ENCODE data around the gene ABCA5.

ABCA5 gene

DNA sequence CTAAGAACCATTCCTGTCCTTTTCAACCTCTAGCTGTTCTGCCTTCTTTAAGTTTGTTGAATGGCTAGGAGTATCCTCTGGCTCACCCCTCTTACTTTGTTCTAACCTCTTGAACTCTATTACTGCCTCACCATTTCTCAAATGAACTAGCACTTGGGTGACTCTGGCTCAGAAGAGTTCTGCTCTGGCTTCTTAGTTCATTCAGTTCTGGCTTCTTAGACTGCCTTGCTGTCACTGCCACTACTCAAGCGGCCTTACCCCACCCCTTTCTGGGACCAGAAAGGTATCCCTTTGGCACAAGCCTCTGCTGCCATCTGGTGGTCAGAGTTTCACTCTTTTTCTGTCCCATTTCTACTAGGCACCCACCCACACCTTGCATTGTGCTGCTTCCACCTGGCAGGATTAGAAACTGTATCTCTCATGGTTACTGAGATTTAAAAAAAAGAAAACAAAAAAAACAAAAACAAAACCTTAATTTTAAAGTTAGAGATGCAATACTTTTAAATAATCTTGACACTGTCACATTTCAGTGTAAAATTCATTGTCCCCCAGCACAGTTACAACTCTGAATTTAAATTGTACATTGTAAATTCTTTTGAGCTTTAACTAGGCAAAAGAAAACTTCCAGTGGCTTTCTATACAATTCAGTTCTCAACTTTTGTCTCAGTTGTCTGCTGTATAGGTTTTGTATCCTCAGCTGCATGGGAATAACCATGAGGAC, 91.4 kb downstream of the ABCA5 start:
- DNase-seq (ENCODE audit: low spot score), result peak; percentile 29
- TF ChIP-seq CTCF (IDR thresholded peaks at IDR 0.05; ENCODE audit: extremely low read depth, insufficient read depth, missing control alignments), result peak; percentile 64
- in situ Hi-C loops (cut with MboI; ENCODE audit: low pct_unique_long_range_greater_than_20kb, low sequenced_read_pairs, unreplicated experiment), result loop anchor here (5.0 to 25.0 kb wide), 3 partner anchors 323 to 698 kb away; no protein-coding TSS in a partner anchor

- no peak for TF ChIP-seq CTCF (IDR thresholded peaks at IDR 0.05; ENCODE audit: extremely low read depth, insufficient read depth, missing control alignments)
- in situ Hi-C loops (cut with MboI; ENCODE audit: low pct_unique_long_range_greater_than_20kb, low sequenced_read_pairs, unreplicated experiment), result loop anchor here (25.0 kb wide), 2 partner anchors 320 to 695 kb away; no protein-coding TSS in a partner anchor
- no peak for DNase-seq (ENCODE audit: low spot score)
Observed at GRCh38 chr17:69232650-69233049, 94.3 kb downstream of the ABCA5 start.

GRCh38 chr17:69231521-69231920, 95.4 kb downstream of the ABCA5 start:
- TF ChIP-seq CTCF (IDR thresholded peaks at IDR 0.05; ENCODE audit: extremely low read depth, insufficient read depth, missing control alignments), result no peak
- in situ Hi-C loops (cut with MboI; ENCODE audit: low pct_unique_long_range_greater_than_20kb, low sequenced_read_pairs, unreplicated experiment), result loop anchor here (25.0 kb wide), 2 partner anchors 319 to 694 kb away; no protein-coding TSS in a partner anchor
- DNase-seq (ENCODE audit: low spot score), result no peak

DNA sequence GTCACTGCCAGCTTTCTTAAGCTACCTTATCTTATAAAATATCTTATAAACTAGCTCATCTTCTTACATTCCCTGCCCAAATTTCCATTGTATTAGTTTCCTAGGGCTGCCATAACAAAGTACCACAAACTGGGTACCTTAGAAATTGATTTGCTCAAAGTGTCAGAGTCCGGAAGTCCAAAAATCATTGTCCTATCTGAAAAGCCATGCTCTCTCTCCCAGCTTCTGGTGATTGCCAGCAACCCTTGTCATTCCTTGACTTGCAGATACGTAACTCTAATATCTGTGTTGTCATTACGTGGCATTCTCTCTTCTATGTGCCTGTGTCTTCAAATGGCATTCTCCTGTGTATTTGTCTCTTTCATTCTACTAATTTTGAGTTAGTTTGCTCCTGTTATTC, 96.0 kb downstream of the ABCA5 start:
- no peak for TF ChIP-seq CTCF (IDR thresholded peaks at IDR 0.05; ENCODE audit: extremely low read depth, insufficient read depth, missing control alignments)
- DNase-seq (ENCODE audit: low spot score), result no peak
- in situ Hi-C loops (cut with MboI; ENCODE audit: low pct_unique_long_range_greater_than_20kb, low sequenced_read_pairs, unreplicated experiment), result loop anchor here (25.0 kb wide), 2 partner anchors 319 to 694 kb away; no protein-coding TSS in a partner anchor

GRCh38 chr17:69228576-69228975, 98.4 kb downstream of the ABCA5 start, which contains the start of gene ABCA10:
Gene ABCA10 (minus strand): TSS chr17:69228824. CDS start chr17:69225358, 3,466 bp downstream.
- TF ChIP-seq CTCF (IDR thresholded peaks at IDR 0.05; ENCODE audit: extremely low read depth, insufficient read depth, missing control alignments), result no peak
- in situ Hi-C loops (cut with MboI; ENCODE audit: low pct_unique_long_range_greater_than_20kb, low sequenced_read_pairs, unreplicated experiment), result loop anchor here (25.0 kb wide), 2 partner anchors 316 to 691 kb away; no protein-coding TSS in a partner anchor
- DNase-seq (ENCODE audit: low spot score), result no peak

DNA sequence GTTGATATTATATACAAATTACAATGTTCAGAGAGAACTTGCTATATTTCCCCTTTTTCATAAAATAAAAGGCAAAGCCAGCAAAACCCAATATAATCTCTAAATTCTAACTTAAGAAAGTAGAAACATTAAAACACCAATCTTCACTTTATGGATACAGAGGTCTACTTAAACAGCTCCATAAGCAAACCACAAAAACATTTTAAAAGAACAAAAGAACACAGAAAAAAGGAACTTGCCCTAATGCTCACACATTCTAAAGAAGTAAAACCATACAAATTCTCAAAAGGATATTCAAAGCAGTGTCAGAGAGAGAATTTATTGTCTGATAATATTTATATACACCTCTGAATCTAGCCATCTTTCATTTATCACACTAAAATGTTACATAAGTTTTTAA, 98.9 kb downstream of the ABCA5 start:
- in situ Hi-C loops (cut with MboI; ENCODE audit: low pct_unique_long_range_greater_than_20kb, low sequenced_read_pairs, unreplicated experiment), result loop anchor here (25.0 kb wide), 2 partner anchors 316 to 691 kb away; no protein-coding TSS in a partner anchor
- no peak for TF ChIP-seq CTCF (IDR thresholded peaks at IDR 0.05; ENCODE audit: extremely low read depth, insufficient read depth, missing control alignments)
- DNase-seq (ENCODE audit: low spot score), result no peak
